Measurements from ENCODE around the gene IGSF9.

The IGSF9 gene

GRCh38 chr1:159939678-159940002 lies 5.8 kb downstream of the IGSF9 start:
- no peak overlapping the region for H3K9ac ChIP-seq (ENCODE audit: low read length)
- H4K20me1 ChIP-seq (ENCODE audit: insufficient read depth, low read length), result peaks cover 5% of the 10 kb centered on the region
- no peak overlapping the region for H2AFZ ChIP-seq (ENCODE audit: low read depth, low read length)
- no peaks in the 10 kb centered on the region for H3K79me2 ChIP-seq (ENCODE audit: low read length)
- H3K4me3 ChIP-seq (ENCODE audit: low read length), result no peak overlapping the region
- H3K9me3 ChIP-seq (ENCODE audit: insufficient read depth, low read length), result no peaks in the 10 kb centered on the region
- H3K4me2 ChIP-seq (ENCODE audit: low read length), result no peak overlapping the region
- H3K4me1 ChIP-seq (ENCODE audit: low read length), result peaks cover 46% of the 10 kb centered on the region
- H3K27me3 ChIP-seq (ENCODE audit: low read depth, low read length), result peaks cover 18% of the 10 kb centered on the region; the same call in 1 of the 2 replicates
- no peaks in the 10 kb centered on the region for H3K36me3 ChIP-seq (replicated peaks; ENCODE audit: low read depth, low read length)
- H3K27ac ChIP-seq (ENCODE audit: low read length), result no peak overlapping the region
- TF ChIP-seq EZH2phosphoT487 (IDR thresholded peaks at IDR 0.05; ENCODE audit: low read depth) (no peak), CTCF (IDR thresholded peaks at IDR 0.05; ENCODE audit: low read depth, low read length) (no peak)

- Histone ChIP-seq H3K4me3 (ENCODE audit: low read length) (no peak overlapping the region), H2AFZ (ENCODE audit: low read depth, low read length) (no peak overlapping the region), H3K79me2 (ENCODE audit: low read length) (no peaks in the 10 kb centered on the region), H3K9ac (ENCODE audit: low read length) (no peak overlapping the region), H3K9me3 (ENCODE audit: insufficient read depth, low read length) (no peaks in the 10 kb centered on the region), H3K27ac (ENCODE audit: low read length) (no peak overlapping the region), H4K20me1 (ENCODE audit: insufficient read depth, low read length) (peaks cover 5% of the 10 kb centered on the region), H3K4me2 (ENCODE audit: low read length) (no peak overlapping the region), H3K27me3 (ENCODE audit: low read depth, low read length) (peaks cover 15% of the 10 kb centered on the region; the same call in 1 of the 2 replicates), H3K4me1 (ENCODE audit: low read length) (peaks cover 40% of the 10 kb centered on the region), H3K36me3 (replicated peaks; ENCODE audit: low read depth, low read length) (no peaks in the 10 kb centered on the region)
- TF ChIP-seq CTCF (IDR thresholded peaks at IDR 0.05; ENCODE audit: low read depth, low read length), result no peak
- no peak for TF ChIP-seq EZH2phosphoT487 (IDR thresholded peaks at IDR 0.05; ENCODE audit: low read depth)
These were observed 6.3 kb downstream of the IGSF9 start for GRCh38 chr1:159938905-159939677.

GRCh38 chr1:159938211-159938852 lies 7.1 kb downstream of the IGSF9 start:
- Histone ChIP-seq H3K27me3 (ENCODE audit: low read depth, low read length) (peaks cover 15% of the 10 kb centered on the region; the same call in 1 of the 2 replicates), H3K27ac (ENCODE audit: low read length) (no peak overlapping the region), H4K20me1 (ENCODE audit: insufficient read depth, low read length) (peaks cover 5% of the 10 kb centered on the region), H2AFZ (ENCODE audit: low read depth, low read length) (no peak overlapping the region), H3K9me3 (ENCODE audit: insufficient read depth, low read length) (no peaks in the 10 kb centered on the region), H3K9ac (ENCODE audit: low read length) (no peak overlapping the region; the same call in 1 of the 2 replicates), H3K79me2 (ENCODE audit: low read length) (no peaks in the 10 kb centered on the region), H3K36me3 (replicated peaks; ENCODE audit: low read depth, low read length) (no peaks in the 10 kb centered on the region), H3K4me2 (ENCODE audit: low read length) (peak overlapping the region; percentile 91), H3K4me3 (ENCODE audit: low read length) (peak overlapping the region; percentile 56; the same call in 1 of the 2 replicates), H3K4me1 (ENCODE audit: low read length) (peaks cover 45% of the 10 kb centered on the region)
- TF ChIP-seq CTCF (IDR thresholded peaks at IDR 0.05; ENCODE audit: low read depth, low read length), result no peak
- TF ChIP-seq EZH2phosphoT487 (IDR thresholded peaks at IDR 0.05; ENCODE audit: low read depth), result no peak

- H3K4me2 ChIP-seq (ENCODE audit: low read length), result peak overlapping the region; percentile 91
- peak overlapping the region; percentile 50; the same call in 1 of the 2 replicates for H3K9ac ChIP-seq (ENCODE audit: low read length)
- no peak overlapping the region for H2AFZ ChIP-seq (ENCODE audit: low read depth, low read length)
- H3K36me3 ChIP-seq (replicated peaks; ENCODE audit: low read depth, low read length), result no peaks in the 10 kb centered on the region
- H3K4me1 ChIP-seq (ENCODE audit: low read length), result peaks cover 56% of the 10 kb centered on the region
- peaks cover 5% of the 10 kb centered on the region for H4K20me1 ChIP-seq (ENCODE audit: insufficient read depth, low read length)
- no peaks in the 10 kb centered on the region for H3K79me2 ChIP-seq (ENCODE audit: low read length)
- TF ChIP-seq EZH2phosphoT487 (IDR thresholded peaks at IDR 0.05; ENCODE audit: low read depth) (no peak), CTCF (IDR thresholded peaks at IDR 0.05; ENCODE audit: low read depth, low read length) (no peak)
- H3K4me3 ChIP-seq (ENCODE audit: low read length), result peak overlapping the region; percentile 56
- peaks cover 15% of the 10 kb centered on the region; the same call in 1 of the 2 replicates for H3K27me3 ChIP-seq (ENCODE audit: low read depth, low read length)
- H3K9me3 ChIP-seq (ENCODE audit: insufficient read depth, low read length), result no peaks in the 10 kb centered on the region
- peak overlapping the region; percentile 2; the same call in 1 of the 2 replicates for H3K27ac ChIP-seq (ENCODE audit: low read length)
These were observed 8.2 kb downstream of the IGSF9 start for GRCh38 chr1:159937054-159937750.
